ENCODE measurements around the gene SLC35G3. TPM values are rescaled to one million over a fixed set of nuclear protein-coding genes. Genes with fewer than 3 reads are reported as not detected.

The SLC35G3 gene
- polyA plus RNA-seq, 1 donor from 2014 or later: not detected

GRCh38 chr17:35213412-35213940 lies 19.3 kb upstream of the SLC35G3 start:
- H3K79me2 ChIP-seq (replicated peaks; ENCODE audit: insufficient read depth, low read length): no peaks in the 10 kb centered on the region
- TF ChIP-seq EZH2 (IDR thresholded peaks at IDR 0.05; ENCODE audit: borderline replicate concordance, insufficient read depth, low read length, poor library complexity, severe bottlenecking) (no peak), SMC3 (conservative IDR thresholded peaks at IDR 0.05; ENCODE audit: poor library complexity) (no peak), MXI1 (conservative IDR thresholded peaks at IDR 0.05; ENCODE audit: poor library complexity, severe bottlenecking) (no peak), RAD21 (conservative IDR thresholded peaks at IDR 0.05) (no peak), REST (IDR thresholded peaks at IDR 0.05; ENCODE audit: borderline replicate concordance) (no peak), TAF1 (IDR thresholded peaks at IDR 0.05; ENCODE audit: low read depth) (no peak), POLR2AphosphoS5 (IDR thresholded peaks at IDR 0.05) (no peak), EP300 (conservative IDR thresholded peaks at IDR 0.05; ENCODE audit: poor library complexity, severe bottlenecking) (no peak)
- TF ChIP-seq, protein P1, sequence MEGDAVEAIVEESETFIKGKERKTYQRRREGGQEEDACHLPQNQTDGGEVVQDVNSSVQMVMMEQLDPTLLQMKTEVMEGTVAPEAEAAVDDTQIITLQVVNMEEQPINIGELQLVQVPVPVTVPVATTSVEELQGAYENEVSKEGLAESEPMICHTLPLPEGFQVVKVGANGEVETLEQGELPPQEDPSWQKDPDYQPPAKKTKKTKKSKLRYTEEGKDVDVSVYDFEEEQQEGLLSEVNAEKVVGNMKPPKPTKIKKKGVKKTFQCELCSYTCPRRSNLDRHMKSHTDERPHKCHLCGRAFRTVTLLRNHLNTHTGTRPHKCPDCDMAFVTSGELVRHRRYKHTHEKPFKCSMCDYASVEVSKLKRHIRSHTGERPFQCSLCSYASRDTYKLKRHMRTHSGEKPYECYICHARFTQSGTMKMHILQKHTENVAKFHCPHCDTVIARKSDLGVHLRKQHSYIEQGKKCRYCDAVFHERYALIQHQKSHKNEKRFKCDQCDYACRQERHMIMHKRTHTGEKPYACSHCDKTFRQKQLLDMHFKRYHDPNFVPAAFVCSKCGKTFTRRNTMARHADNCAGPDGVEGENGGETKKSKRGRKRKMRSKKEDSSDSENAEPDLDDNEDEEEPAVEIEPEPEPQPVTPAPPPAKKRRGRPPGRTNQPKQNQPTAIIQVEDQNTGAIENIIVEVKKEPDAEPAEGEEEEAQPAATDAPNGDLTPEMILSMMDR (IDR thresholded peaks at IDR 0.05; ENCODE audit: poor library complexity, severe bottlenecking): no peak
- H3K36me3 ChIP-seq (ENCODE audit: insufficient read depth, low read length): no peaks in the 10 kb centered on the region
- H3K4me3 ChIP-seq (ENCODE audit: low read length): no peak overlapping the region
- H3K27me3 ChIP-seq (ENCODE audit: insufficient read depth, low read depth, low read length): no peaks in the 10 kb centered on the region
- no peak overlapping the region for H2AFZ ChIP-seq (ENCODE audit: low read depth, low read length)
- no peak overlapping the region for H3K9ac ChIP-seq (ENCODE audit: low read length)
- H3F3A ChIP-seq (ENCODE audit: insufficient read depth, low read length, poor library complexity, severe bottlenecking): no peaks in the 10 kb centered on the region
- H3K9me2 ChIP-seq (ENCODE audit: insufficient read depth, low read length): no peaks in the 10 kb centered on the region
- H3K9me3 ChIP-seq (ENCODE audit: low read length): no peaks in the 10 kb centered on the region
- H3K4me2 ChIP-seq (ENCODE audit: low read length): no peak overlapping the region
- no peaks in the 10 kb centered on the region for H4K20me1 ChIP-seq (ENCODE audit: insufficient read depth)
- H3K27ac ChIP-seq (ENCODE audit: low read length): no peak overlapping the region

DNA sequence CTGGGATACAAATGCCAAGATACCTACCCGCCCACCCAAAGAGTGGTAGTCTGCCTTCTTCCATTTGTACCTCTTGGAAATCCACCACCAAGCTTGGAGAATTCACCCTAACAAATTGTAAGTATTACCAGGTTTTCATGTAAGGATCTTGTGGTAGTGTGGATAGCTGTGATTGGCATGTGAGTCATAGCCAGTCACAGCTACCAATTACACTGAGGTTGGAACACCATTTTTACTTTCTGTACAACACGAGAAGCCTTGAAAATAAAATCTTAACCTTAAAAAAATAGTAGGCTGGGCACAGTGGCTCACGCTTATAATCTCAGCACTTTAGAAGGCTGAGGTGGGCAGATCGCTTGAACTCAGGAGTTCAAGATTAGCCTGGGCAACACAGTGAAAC lies 18.5 kb upstream of the SLC35G3 start:
- no peak overlapping the region for H2AFZ ChIP-seq (ENCODE audit: low read depth, low read length)
- no peaks in the 10 kb centered on the region for H3K36me3 ChIP-seq (ENCODE audit: insufficient read depth, low read length)
- no peaks in the 10 kb centered on the region for H3K27me3 ChIP-seq (ENCODE audit: insufficient read depth, low read depth, low read length)
- H3K4me3 ChIP-seq (ENCODE audit: low read length): no peak overlapping the region
- no peaks in the 10 kb centered on the region for H4K20me1 ChIP-seq (ENCODE audit: insufficient read depth)
- no peak overlapping the region for H3K27ac ChIP-seq (ENCODE audit: low read length)
- no peaks in the 10 kb centered on the region for H3K9me2 ChIP-seq (ENCODE audit: insufficient read depth, low read length)
- H3K79me2 ChIP-seq (replicated peaks; ENCODE audit: insufficient read depth, low read length): no peaks in the 10 kb centered on the region
- H3F3A ChIP-seq (ENCODE audit: insufficient read depth, low read length, poor library complexity, severe bottlenecking): no peaks in the 10 kb centered on the region
- H3K9me3 ChIP-seq (ENCODE audit: low read length): no peaks in the 10 kb centered on the region
- H3K9ac ChIP-seq (ENCODE audit: low read length): no peak overlapping the region
- TF ChIP-seq EZH2 (IDR thresholded peaks at IDR 0.05; ENCODE audit: borderline replicate concordance, insufficient read depth, low read length, poor library complexity, severe bottlenecking): no peak
- TF ChIP-seq EP300 (conservative IDR thresholded peaks at IDR 0.05; ENCODE audit: poor library complexity, severe bottlenecking): no peak
- no peak for TF ChIP-seq POLR2AphosphoS5 (IDR thresholded peaks at IDR 0.05)
- TF ChIP-seq TAF1 (IDR thresholded peaks at IDR 0.05; ENCODE audit: low read depth): no peak
- TF ChIP-seq REST (IDR thresholded peaks at IDR 0.05; ENCODE audit: borderline replicate concordance): no peak
- no peak for TF ChIP-seq SMC3 (conservative IDR thresholded peaks at IDR 0.05; ENCODE audit: poor library complexity)
- no peak for TF ChIP-seq MXI1 (conservative IDR thresholded peaks at IDR 0.05; ENCODE audit: poor library complexity, severe bottlenecking)
- no peak for TF ChIP-seq RAD21 (conservative IDR thresholded peaks at IDR 0.05)
- TF ChIP-seq, protein P1 (IDR thresholded peaks at IDR 0.05; ENCODE audit: poor library complexity, severe bottlenecking): no peak
- no peak overlapping the region for H3K4me2 ChIP-seq (ENCODE audit: low read length)

Measured in neural cell (in vitro differentiated cells).